ENCODE measurements around the gene PITRM1. TPM values are rescaled to one million over a fixed set of nuclear protein-coding genes. Genes with fewer than 3 reads are reported as not detected.

Gene PITRM1
- polyA plus RNA-seq, 1 of the 3 experiments (the other 2 are of a cell fraction): 79.6 TPM

- no peaks in the 10 kb centered on the region for H3K9me3 ChIP-seq
- H3F3A ChIP-seq (replicated peaks; ENCODE audit: insufficient read depth): peaks cover 4% of the 10 kb centered on the region
- TF ChIP-seq, protein P1, sequence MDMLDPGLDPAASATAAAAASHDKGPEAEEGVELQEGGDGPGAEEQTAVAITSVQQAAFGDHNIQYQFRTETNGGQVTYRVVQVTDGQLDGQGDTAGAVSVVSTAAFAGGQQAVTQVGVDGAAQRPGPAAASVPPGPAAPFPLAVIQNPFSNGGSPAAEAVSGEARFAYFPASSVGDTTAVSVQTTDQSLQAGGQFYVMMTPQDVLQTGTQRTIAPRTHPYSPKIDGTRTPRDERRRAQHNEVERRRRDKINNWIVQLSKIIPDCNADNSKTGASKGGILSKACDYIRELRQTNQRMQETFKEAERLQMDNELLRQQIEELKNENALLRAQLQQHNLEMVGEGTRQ (IDR thresholded peaks at IDR 0.05; ENCODE audit: borderline replicate concordance, low read depth, low read length): no peak
- no peak for TF ChIP-seq YY1 (IDR thresholded peaks at IDR 0.05; ENCODE audit: low read depth)
- TF ChIP-seq MAX (IDR thresholded peaks at IDR 0.05; ENCODE audit: low read depth): no peak
- no peak for TF ChIP-seq NRF1 (IDR thresholded peaks at IDR 0.05; ENCODE audit: low read depth, low read length)
- TF ChIP-seq MEF2A (IDR thresholded peaks at IDR 0.05; ENCODE audit: borderline replicate concordance, low read depth): no peak
- TF ChIP-seq EP300 (IDR thresholded peaks at IDR 0.05; ENCODE audit: borderline replicate concordance in 1 of 2, low read depth in 1 of 2, low read length in 1 of 2): no peak
- no peak for TF ChIP-seq FOXJ3 (CRISPR knock-in tag; IDR thresholded peaks at IDR 0.05)
- no peak for TF ChIP-seq FOXM1 (IDR thresholded peaks at IDR 0.05; ENCODE audit: low read depth)
- no peak for TF ChIP-seq JUND (IDR thresholded peaks at IDR 0.05)
- no peak for TF ChIP-seq CTCF (IDR thresholded peaks at IDR 0.05)
- TF ChIP-seq RXRA (IDR thresholded peaks at IDR 0.05; ENCODE audit: borderline replicate concordance, low read depth): no peak
- no peak for TF ChIP-seq GATA2 (CRISPR knock-in tag; IDR thresholded peaks at IDR 0.05)
- TF ChIP-seq RCOR1 (IDR thresholded peaks at IDR 0.05; ENCODE audit: low read length): no peak
- no peak for TF ChIP-seq TEAD4 (IDR thresholded peaks at IDR 0.05; ENCODE audit: borderline replicate concordance, insufficient read depth)
- no peak for TF ChIP-seq MXI1 (IDR thresholded peaks at IDR 0.05; ENCODE audit: low read depth, low read length)
- no peak for TF ChIP-seq SMC3 (IDR thresholded peaks at IDR 0.05; ENCODE audit: low read depth, low read length)
- TF ChIP-seq, protein P2, sequence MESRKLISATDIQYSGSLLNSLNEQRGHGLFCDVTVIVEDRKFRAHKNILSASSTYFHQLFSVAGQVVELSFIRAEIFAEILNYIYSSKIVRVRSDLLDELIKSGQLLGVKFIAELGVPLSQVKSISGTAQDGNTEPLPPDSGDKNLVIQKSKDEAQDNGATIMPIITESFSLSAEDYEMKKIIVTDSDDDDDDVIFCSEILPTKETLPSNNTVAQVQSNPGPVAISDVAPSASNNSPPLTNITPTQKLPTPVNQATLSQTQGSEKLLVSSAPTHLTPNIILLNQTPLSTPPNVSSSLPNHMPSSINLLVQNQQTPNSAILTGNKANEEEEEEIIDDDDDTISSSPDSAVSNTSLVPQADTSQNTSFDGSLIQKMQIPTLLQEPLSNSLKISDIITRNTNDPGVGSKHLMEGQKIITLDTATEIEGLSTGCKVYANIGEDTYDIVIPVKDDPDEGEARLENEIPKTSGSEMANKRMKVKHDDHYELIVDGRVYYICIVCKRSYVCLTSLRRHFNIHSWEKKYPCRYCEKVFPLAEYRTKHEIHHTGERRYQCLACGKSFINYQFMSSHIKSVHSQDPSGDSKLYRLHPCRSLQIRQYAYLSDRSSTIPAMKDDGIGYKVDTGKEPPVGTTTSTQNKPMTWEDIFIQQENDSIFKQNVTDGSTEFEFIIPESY (IDR thresholded peaks at IDR 0.05; ENCODE audit: borderline replicate concordance, low read depth): no peak
- CTCF ChIA-PET: interaction anchor here (0.6 kb wide), 1 partner anchor 54 kb away, joined by 3 read pairs; no protein-coding TSS in a partner anchor
- no peak overlapping the region for H3K9ac ChIP-seq
- 93% methylated on average over 8 of the region's 8 CpGs for WGBS (ENCODE audit: low lambda C conversion rate)
- H4K20me1 ChIP-seq (ENCODE audit: insufficient read depth): no peaks in the 10 kb centered on the region; the same call in 1 of the 2 replicates
- H3K4me1 ChIP-seq (ENCODE audit: control insufficient read depth in 1 of 2, insufficient read depth in 2 of 2, low read depth in 1 of 2, low read length in 1 of 2): peaks cover 0 to 12% of the 10 kb centered on the region in 2 experiments; a peak in 1 of 4 replicates
- H3K4me3 ChIP-seq (ENCODE audit: low read depth in 2 of 2, low read length in 1 of 2): no peak overlapping the region
- POLR2A ChIA-PET: no interaction called here
- no peak overlapping the region for H3K4me2 ChIP-seq
- H3K27me3 ChIP-seq (ENCODE audit: insufficient read depth): no peaks in the 10 kb centered on the region
- H3K36me3 ChIP-seq (replicated peaks in 1 of 2; ENCODE audit: control insufficient read depth in 1 of 2, insufficient read depth in 2 of 2, low read length in 1 of 2): peaks cover 54 to 68% of the 10 kb centered on the region in 2 experiments
- DNase-seq: no peak
- no peaks in the 10 kb centered on the region for H3K9me2 ChIP-seq
- H3K79me2 ChIP-seq (ENCODE audit: insufficient read depth): peaks cover 31% of the 10 kb centered on the region; the same call in 1 of the 2 replicates
- no peak overlapping the region for H2AFZ ChIP-seq (ENCODE audit: low read depth)
- H3K27ac ChIP-seq (ENCODE audit: low read depth in 2 of 2, low read length in 1 of 2): no peak overlapping the region
These were observed 56.9 kb downstream of the PITRM1 start for GRCh38 chr10:3115685-3116084.
